ENCODE results near the gene HSD17B12.

Gene HSD17B12

GRCh38 chr11:43689167-43689566 is 8.6 kb downstream of the HSD17B12 start:
- DNase-seq: no peak
- TF ChIP-seq CTCF (IDR thresholded peaks at IDR 0.05; ENCODE audit: low read depth, low read length, missing control alignments): no peak
- Histone ChIP-seq H3K36me3 (replicated peaks) (peaks cover 2% of the 10 kb centered on the region), H3K27ac (no peak overlapping the region), H3K27me3 (replicated peaks) (no peaks in the 10 kb centered on the region), H3K4me3 (ENCODE audit: low read depth, low read length) (no peak overlapping the region)
- in situ Hi-C loops (cut with HindIII; ENCODE audit: low pct_ligation_motif_present, low sequenced_read_pairs): no loop called here

DNA sequence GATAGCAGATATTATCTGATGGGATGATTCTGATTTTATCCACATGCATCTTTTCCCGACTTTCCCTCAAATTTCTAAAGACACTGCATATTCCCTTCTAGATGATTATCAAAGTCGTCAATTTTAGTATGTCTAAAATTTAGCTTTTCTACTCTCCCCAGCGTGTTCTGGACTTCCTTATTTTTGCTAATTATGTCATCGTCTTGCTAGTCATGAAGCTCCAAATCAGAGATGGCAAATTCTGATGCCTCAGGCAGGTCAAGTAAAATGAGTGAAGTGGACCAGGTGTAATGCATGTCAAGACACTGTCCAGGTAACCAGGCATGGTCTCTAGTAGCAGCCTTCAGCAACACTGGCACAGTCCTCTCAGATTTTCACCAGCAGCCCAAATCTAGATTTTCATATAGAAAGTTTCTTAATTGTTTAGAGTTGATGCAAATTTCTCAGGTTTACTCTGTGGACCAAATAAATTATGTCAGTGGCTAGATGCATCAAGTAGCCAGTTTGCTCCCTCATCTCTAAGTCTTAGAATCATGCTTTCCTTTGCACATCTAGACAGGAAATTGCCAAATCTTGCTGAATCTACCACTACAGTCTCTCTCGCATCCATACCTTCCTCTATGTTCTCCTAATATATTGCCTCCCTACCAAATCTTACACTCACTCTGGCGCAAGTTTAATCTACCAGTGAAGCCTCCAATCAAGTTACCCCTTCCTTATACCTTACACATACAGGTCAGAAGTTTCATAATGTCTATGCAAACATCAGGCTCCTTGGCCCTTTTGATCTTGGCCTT is 10.6 kb downstream of the HSD17B12 start:
- no peaks in the 10 kb centered on the region for H3K27me3 ChIP-seq (replicated peaks)
- in situ Hi-C loops (cut with HindIII; ENCODE audit: low pct_ligation_motif_present, low sequenced_read_pairs): no loop called here
- H3K27ac ChIP-seq: no peak overlapping the region
- H3K4me3 ChIP-seq (ENCODE audit: low read depth, low read length): no peak overlapping the region
- no peak for DNase-seq
- no peak for TF ChIP-seq CTCF (IDR thresholded peaks at IDR 0.05; ENCODE audit: low read depth, low read length, missing control alignments)
- peaks cover 2% of the 10 kb centered on the region for H3K36me3 ChIP-seq (replicated peaks)

- H3K27ac ChIP-seq: no peak overlapping the region
- no peak overlapping the region for H3K4me3 ChIP-seq (ENCODE audit: low read depth, low read length)
- no peaks in the 10 kb centered on the region for H3K27me3 ChIP-seq (replicated peaks)
- no peak for DNase-seq
- TF ChIP-seq CTCF (IDR thresholded peaks at IDR 0.05; ENCODE audit: low read depth, low read length, missing control alignments): no peak
- H3K36me3 ChIP-seq (replicated peaks): peaks cover 2% of the 10 kb centered on the region
- in situ Hi-C loops (cut with HindIII; ENCODE audit: low pct_ligation_motif_present, low sequenced_read_pairs): no loop called here
Measured at GRCh38 chr11:43691806-43692205, 11.3 kb downstream of the HSD17B12 start.

DNA sequence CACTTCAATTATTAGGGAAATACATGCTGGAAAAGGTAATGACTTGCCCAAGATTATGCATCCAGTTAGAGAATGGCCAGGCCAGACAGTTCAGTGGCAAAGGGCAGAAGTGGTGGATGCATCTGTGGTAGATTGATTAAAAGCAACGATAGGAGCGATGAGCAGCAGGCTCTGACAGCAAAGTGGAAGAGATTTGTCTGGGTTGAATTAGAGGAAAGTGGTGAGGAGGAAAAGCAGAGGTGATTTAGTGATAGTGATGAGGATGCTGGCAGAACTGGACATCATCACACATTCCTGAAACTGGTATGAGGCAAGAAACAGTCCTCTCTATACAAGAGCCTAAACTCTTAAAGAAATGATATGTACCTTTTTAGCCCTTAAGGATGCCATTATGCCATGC is 12.5 kb downstream of the HSD17B12 start:
- no peak for TF ChIP-seq CTCF (IDR thresholded peaks at IDR 0.05; ENCODE audit: low read depth, low read length, missing control alignments)
- Histone ChIP-seq H3K27ac (no peak overlapping the region), H3K36me3 (replicated peaks) (peaks cover 2% of the 10 kb centered on the region), H3K27me3 (replicated peaks) (no peaks in the 10 kb centered on the region), H3K4me3 (ENCODE audit: low read depth, low read length) (no peak overlapping the region)
- no peak for DNase-seq
- in situ Hi-C loops (cut with HindIII; ENCODE audit: low pct_ligation_motif_present, low sequenced_read_pairs): no loop called here

DNA sequence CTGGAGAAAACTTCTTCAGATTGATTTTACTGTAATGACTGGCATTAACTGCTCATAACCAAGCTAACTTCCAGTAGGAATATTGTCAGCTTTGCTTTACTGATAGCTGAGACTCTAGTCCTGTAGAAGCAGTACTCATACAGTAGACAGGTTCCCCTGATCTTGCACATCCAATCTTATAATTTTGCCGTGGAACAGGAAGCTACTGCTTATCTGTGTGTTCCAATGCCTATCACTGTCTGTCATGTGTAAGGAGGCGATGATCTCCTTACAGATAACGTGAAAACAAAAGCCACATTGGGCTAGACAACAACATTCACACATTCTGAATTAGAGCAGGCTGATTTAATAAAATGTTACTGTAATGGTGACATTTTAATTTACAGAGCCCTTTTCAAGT is 13.2 kb downstream of the HSD17B12 start:
- Histone ChIP-seq H3K4me3 (ENCODE audit: low read depth, low read length) (no peak overlapping the region), H3K27me3 (replicated peaks) (no peaks in the 10 kb centered on the region), H3K36me3 (replicated peaks) (peaks cover 2% of the 10 kb centered on the region), H3K27ac (no peak overlapping the region)
- no peak for DNase-seq
- in situ Hi-C loops (cut with HindIII; ENCODE audit: low pct_ligation_motif_present, low sequenced_read_pairs): no loop called here
- TF ChIP-seq CTCF (IDR thresholded peaks at IDR 0.05; ENCODE audit: low read depth, low read length, missing control alignments): no peak

DNA sequence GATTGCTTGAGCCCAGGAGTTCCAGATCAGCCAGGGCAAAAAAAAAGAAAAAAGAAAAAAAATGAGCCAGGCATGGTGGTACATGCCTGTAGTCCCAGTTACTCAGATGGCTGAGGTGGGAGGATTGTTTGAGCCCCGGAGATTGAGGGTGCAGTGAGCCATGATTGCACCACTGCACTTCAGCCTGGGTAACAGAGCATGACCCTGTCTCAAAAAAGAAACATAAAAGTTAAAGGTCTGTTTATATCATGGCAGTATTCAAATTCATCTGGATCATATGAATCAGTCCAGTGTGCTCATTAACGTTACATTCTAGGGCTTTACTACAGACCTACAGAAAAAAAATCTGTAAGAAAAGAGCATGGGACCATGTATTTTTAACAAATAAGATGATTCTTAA is 13.9 kb downstream of the HSD17B12 start:
- in situ Hi-C loops (cut with HindIII; ENCODE audit: low pct_ligation_motif_present, low sequenced_read_pairs): no loop called here
- DNase-seq: no peak
- H3K27me3 ChIP-seq (replicated peaks): no peaks in the 10 kb centered on the region
- no peak for TF ChIP-seq CTCF (IDR thresholded peaks at IDR 0.05; ENCODE audit: low read depth, low read length, missing control alignments)
- H3K27ac ChIP-seq: no peak overlapping the region
- peaks cover 2% of the 10 kb centered on the region for H3K36me3 ChIP-seq (replicated peaks)
- H3K4me3 ChIP-seq (ENCODE audit: low read depth, low read length): no peak overlapping the region
